NB4 (cell line): ENCODE data around the gene TCF23.

Source experiments
- DNase-seq: peaks from one replicate; pipeline ENCODE4 v3.0.0; 2010; ENCODE audit warnings: low read depth
- H3K4me3 ChIP-seq: one replicate; pipeline ENCODE4 v1.5.1; 2011; ENCODE audit warnings: mild to moderate bottlenecking, low read depth, low read length, moderate library complexity
- MAX ChIP-seq: IDR thresholded peaks from 2 replicates; pipeline ENCODE4 v1.6.1; 2011; ENCODE audit warnings: low read depth, low read length
- MYC ChIP-seq: IDR thresholded peaks from 2 replicates; pipeline ENCODE4 v1.6.1; 2011; ENCODE audit warnings: low read depth, low read length
- POLR2A ChIP-seq: IDR thresholded peaks from 2 replicates; pipeline ENCODE4 v1.6.1; 2011; ENCODE audit warnings: mild to moderate bottlenecking; ENCODE audit not compliant: insufficient read length; ENCODE audit errors: extremely low read depth
- TF ChIP-seq, protein P1 (sequence below): IDR thresholded peaks from one replicate; pipeline ENCODE4 v1.5.1; 2012; ENCODE audit warnings: low read depth, low read length

Gene TCF23

GRCh38 chr2:27182346-27182745, 33.5 kb downstream of the TCF23 start:
- H3K4me3 ChIP-seq, result no peak overlapping the region
- no peak for TF ChIP-seq MYC
- no peak for TF ChIP-seq POLR2A
- TF ChIP-seq MAX, result no peak
- TF ChIP-seq, protein P1, sequence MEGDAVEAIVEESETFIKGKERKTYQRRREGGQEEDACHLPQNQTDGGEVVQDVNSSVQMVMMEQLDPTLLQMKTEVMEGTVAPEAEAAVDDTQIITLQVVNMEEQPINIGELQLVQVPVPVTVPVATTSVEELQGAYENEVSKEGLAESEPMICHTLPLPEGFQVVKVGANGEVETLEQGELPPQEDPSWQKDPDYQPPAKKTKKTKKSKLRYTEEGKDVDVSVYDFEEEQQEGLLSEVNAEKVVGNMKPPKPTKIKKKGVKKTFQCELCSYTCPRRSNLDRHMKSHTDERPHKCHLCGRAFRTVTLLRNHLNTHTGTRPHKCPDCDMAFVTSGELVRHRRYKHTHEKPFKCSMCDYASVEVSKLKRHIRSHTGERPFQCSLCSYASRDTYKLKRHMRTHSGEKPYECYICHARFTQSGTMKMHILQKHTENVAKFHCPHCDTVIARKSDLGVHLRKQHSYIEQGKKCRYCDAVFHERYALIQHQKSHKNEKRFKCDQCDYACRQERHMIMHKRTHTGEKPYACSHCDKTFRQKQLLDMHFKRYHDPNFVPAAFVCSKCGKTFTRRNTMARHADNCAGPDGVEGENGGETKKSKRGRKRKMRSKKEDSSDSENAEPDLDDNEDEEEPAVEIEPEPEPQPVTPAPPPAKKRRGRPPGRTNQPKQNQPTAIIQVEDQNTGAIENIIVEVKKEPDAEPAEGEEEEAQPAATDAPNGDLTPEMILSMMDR, result no peak
- no peak for DNase-seq

DNA sequence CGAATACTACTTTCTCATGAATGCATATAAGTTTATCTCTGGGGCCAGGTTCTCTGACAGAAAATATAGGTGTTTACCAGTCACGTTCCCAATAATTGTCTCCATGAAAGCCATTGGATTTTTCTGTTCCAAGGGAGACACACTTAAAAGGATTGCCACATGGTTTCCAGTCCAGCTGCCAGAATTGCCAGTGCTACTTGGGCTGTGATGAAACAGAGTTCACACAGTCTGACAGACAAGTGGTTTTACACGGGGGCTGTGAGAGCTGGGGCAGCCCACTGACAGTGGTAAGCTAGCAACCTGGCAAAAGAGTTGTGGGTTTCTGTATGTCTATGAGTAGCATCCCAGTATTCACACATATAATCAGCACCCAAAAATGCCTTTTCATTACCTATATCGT, 35.3 kb downstream of the TCF23 start:
- no peak overlapping the region for H3K4me3 ChIP-seq
- TF ChIP-seq, protein P1, result no peak
- TF ChIP-seq POLR2A (no peak), MYC (no peak), MAX (no peak)
- DNase-seq, result peak; percentile 35

DNA sequence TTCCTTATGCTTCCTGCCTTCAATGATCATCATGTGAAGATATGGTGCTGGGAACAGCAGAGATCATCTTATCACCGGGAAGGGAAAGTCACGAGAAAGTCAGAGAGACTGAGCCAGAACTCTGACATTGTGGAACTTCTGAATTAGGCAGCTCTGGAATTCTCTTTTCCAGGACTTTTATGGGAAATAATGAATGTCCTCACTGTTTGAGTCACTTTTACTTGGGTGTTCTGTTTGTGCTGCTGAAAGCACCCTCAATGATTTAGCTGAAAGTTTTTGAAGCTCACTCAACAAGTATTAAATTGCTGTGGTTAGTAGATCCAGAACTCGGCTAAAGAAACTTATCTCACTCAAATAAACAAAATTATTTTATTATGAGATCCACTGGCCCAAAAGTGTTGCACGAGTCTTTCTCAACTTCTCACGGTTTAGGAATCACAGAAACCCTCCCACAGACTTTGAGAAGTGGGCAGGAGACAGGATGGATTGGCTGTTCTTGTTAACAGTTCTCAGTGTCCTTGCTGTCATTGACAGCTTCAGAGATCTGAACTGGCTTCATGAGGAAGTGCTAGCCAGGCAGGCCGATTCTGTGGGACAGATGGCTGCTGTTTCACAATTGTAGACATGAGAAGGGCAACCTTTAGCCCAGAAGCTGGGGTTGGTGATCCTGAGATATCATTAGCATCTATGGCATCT, 36.7 kb downstream of the TCF23 start:
- DNase-seq, result peak; percentile 84
- TF ChIP-seq MAX, result peak; percentile 45; the same call in 1 of the 2 replicates
- TF ChIP-seq MYC, result no peak
- no peak for TF ChIP-seq POLR2A
- H3K4me3 ChIP-seq, result no peak overlapping the region

GRCh38 chr2:27186613-27187345, 38.0 kb downstream of the TCF23 start:
- no peak for DNase-seq
- no peak for TF ChIP-seq MYC
- no peak for TF ChIP-seq POLR2A
- TF ChIP-seq, protein P1, result no peak
- no peak for TF ChIP-seq MAX
- no peak overlapping the region for H3K4me3 ChIP-seq

- no peak for DNase-seq
- H3K4me3 ChIP-seq, result no peak overlapping the region
- TF ChIP-seq, protein P1, result no peak
- TF ChIP-seq MYC (no peak), POLR2A (no peak), MAX (no peak)
Observed at GRCh38 chr2:27189989-27190388, 41.2 kb downstream of the TCF23 start.

DNA sequence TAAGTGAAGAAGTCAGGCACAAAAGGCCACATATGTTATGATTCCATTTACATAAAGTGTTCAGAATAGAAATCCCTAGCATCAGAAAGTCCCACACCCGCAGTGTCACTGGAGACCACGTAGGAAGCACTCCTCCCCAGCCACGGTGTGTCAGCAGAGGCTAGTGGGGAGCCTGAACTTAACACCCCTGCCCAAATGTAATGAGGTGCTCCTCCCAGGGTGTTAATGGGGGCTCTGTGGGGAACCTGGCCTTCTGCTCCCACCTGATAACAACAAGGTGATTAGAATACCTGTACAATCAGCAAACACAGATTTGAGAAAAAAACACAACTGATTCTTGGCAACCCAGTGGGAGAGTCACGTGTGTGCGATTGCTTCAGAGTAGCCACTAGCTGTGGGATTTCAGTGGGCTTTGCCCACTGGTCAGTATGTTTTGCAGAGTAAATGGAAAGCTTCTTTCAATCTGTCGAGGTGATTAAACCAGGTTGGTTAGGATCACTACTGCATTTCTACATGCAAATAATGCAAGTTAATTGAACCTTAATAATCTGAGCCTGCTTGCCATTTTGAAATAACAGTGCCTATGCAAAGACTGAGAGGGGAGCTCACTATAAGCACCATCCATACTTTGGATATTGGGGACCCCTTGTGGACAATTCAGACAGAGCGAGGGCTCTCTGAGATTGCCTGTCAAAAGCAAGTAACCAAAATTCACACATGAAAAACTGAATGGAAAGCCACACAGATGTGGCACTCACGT, 42.4 kb downstream of the TCF23 start:
- no peak overlapping the region for H3K4me3 ChIP-seq
- TF ChIP-seq, protein P1, result peak; percentile 92
- TF ChIP-seq MYC (no peak), MAX (no peak), POLR2A (no peak)
- DNase-seq, result peak; percentile 76
